K562 (cell line): Measurements from ENCODE around the gene OR2AT4. TPM values are rescaled to one million over a fixed set of nuclear protein-coding genes. Genes with fewer than 3 reads are reported as not detected.

ENCODE experiments used
- CHD1 ChIP-seq: fragments of 200-600 bp; sonication (generic); IDR thresholded peaks from one replicate; pipeline ENCODE4 v1.6.1; 2012; ENCODE audit warnings: mild to moderate bottlenecking, moderate library complexity, low read length, inconsistent platforms
- KAT2B ChIP-seq: IDR thresholded peaks from one replicate; pipeline ENCODE4 v1.6.1; 2012; ENCODE audit warnings: low read depth, mild to moderate bottlenecking, control low read depth, inconsistent platforms, low read length, moderate library complexity
- MIER1 ChIP-seq: fragments of 450-650 bp; IDR thresholded peaks from 2 replicates; pipeline ENCODE4 v1.6.1; 2016; ENCODE audit warnings: antibody characterized with exemption, mild to moderate bottlenecking, low read depth
- PHF20 ChIP-seq: fragments of 450-650 bp; IDR thresholded peaks from 2 replicates; pipeline ENCODE4 v1.6.1; 2018; ENCODE audit not compliant: partially characterized antibody
- PRMT5 ChIP-seq: sonication (generic); formaldehyde crosslinking; IDR thresholded peaks from 2 replicates; pipeline ENCODE4 v1.5.0; 2020; ENCODE audit warnings: missing genetic modification reagents
- RFX1 ChIP-seq: fragments of 450-650 bp; IDR thresholded peaks from 2 replicates; pipeline ENCODE4 v1.6.1; 2016; ENCODE audit warnings: mild to moderate bottlenecking, moderate library complexity
- ZEB2 ChIP-seq: fragments of 450-650 bp; IDR thresholded peaks from 2 replicates; pipeline ENCODE4 v1.6.1; 2016
- ZNF274 ChIP-seq: IDR thresholded peaks from 2 replicates; pipeline ENCODE4 v1.6.1; 2011; ENCODE audit warnings: low read depth, mild to moderate bottlenecking, low read length, moderate library complexity, borderline replicate concordance
- ZNF707 ChIP-seq: fragments of 250-450 bp; sonication (Bioruptor Pico); conservative IDR thresholded peaks from 2 replicates; pipeline ENCODE4 v1.8.0; 2022; ENCODE audit warnings: inconsistent platforms, mild to moderate bottlenecking, moderate library complexity
- polyA plus RNA-seq, 8 experiments: library from polyadenylated mRNA; depleted of rRNA in 4 of 8; stranded (reverse) in 5 of 8; unstranded in 3 of 8; fragments of >200 nt; fragmentation: Nextera tagmentation in 2 of 8; fragmentation: Illumina TruSeq in 1 of 8; extraction: Ambion mirVana in 2 of 8; extraction: Trizol in 1 of 8; gene quantifications; 2 replicates each; pipeline versions ENCODE4 v1.2.1 to v1.2.3, GENCODE V29; 2011 to 2014; ENCODE audit warnings: inconsistent platforms in 1 of 8, missing spikeins in 1 of 8
- total RNA-seq, 7 experiments: library from RNA; depleted of rRNA in 6 of 7; stranded (reverse); fragments of >200 nt in 6 of 7; fragmentation: Illumina TruSeq in 2 of 7; extraction: Trizol in 2 of 7; gene quantifications; 2 replicates each; pipeline versions ENCODE4 v1.2.1 to v1.2.3, GENCODE V29; 2011 to 2021; ENCODE audit warnings: low replicate concordance in 1 of 7
- TF ChIP-seq, protein P1 (sequence below), 2 experiments: fragments of 200-800 bp in 1 of 2; sonication (Bioruptor generic) in 1 of 2; sonication (generic) in 1 of 2; formaldehyde crosslinking in 1 of 2; IDR thresholded peaks in 1 of 2; conservative IDR thresholded peaks in 1 of 2; 2 replicates each; pipeline versions ENCODE4 v1.5.0 to v1.6.1; 2016 to 2020; ENCODE audit warnings: missing compliant biosample characterization in 1 of 2, missing genetic modification characterization in 1 of 2, missing genetic modification reagents in 1 of 2
- TF ChIP-seq, protein P2 (sequence below), 2 experiments: IDR thresholded peaks; 2 replicates each; pipeline ENCODE4 v1.6.1; 2012; ENCODE audit warnings: improper control_type of control experiment in 2 of 2, low read depth in 2 of 2, low read length in 2 of 2, borderline replicate concordance in 1 of 2
- TF ChIP-seq, protein P3 (sequence below): fragments of 250-450 bp; sonication (Bioruptor Pico); IDR thresholded peaks from 2 replicates; pipeline ENCODE4 v1.4.0; 2020; ENCODE audit warnings: borderline replicate concordance
- TF ChIP-seq, protein P4 (sequence below): fragments of 250-450 bp; sonication (Bioruptor Pico); IDR thresholded peaks from 2 replicates; pipeline ENCODE4 v1.4.0; 2020
- TF ChIP-seq, protein P5 (sequence below): fragments of 200-400 bp; formaldehyde crosslinking; IDR thresholded peaks from 2 replicates; pipeline ENCODE4 v1.6.1; 2017; ENCODE audit warnings: mild to moderate bottlenecking, low read depth, low read length, moderate library complexity
- TF ChIP-seq, protein P6 (sequence below): fragments of 250-450 bp; sonication (Bioruptor Pico); IDR thresholded peaks from 2 replicates; pipeline ENCODE4 v1.9.0; 2021; ENCODE audit warnings: mild to moderate bottlenecking, inconsistent platforms

The OR2AT4 gene
- total and polyA plus RNA-seq, 9 of the 15 experiments (the other 6 are each of a cell fraction or from before 2014, with no cell fraction given) = 0.86 to 3.1 (median 2.0) TPM

DNA sequence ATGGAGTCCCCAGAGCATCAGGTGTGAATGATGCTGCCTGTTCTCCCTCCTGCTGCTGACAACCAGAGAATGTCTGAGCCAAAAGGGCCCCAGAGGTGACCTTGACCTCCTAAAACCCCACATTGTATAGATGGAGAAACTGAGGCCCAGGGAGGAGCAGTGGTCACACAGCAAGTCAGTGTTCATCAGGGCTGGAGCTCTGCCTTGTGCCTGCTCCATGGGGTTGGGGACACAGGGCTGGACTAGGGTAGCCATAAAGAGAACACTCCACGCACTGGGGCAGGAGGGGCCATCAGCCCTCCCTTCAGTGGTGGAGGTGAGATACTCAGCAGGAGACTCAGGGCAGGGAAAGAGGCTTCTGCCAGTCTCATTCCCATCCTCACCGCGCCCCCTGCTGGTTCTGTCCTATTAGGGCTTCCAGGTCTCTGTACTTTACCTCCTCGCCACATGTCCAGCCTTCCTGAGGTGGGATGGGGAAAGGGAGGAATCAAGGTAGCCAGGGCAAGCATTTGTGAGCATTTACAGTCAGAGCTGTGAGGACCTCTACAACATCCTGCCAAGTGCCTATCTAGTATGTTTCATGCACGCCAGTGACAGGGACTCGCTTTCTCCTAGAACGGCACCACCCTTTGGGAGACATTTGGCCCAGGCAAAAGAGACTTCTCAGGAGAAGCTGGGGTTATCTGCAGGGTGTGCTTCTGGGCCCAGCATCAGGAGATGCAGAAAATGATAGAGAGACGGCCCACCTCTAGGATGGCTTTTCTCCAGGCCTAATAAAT lies 64.7 kb downstream of the OR2AT4 start (continued):
- TF ChIP-seq, protein P1, sequence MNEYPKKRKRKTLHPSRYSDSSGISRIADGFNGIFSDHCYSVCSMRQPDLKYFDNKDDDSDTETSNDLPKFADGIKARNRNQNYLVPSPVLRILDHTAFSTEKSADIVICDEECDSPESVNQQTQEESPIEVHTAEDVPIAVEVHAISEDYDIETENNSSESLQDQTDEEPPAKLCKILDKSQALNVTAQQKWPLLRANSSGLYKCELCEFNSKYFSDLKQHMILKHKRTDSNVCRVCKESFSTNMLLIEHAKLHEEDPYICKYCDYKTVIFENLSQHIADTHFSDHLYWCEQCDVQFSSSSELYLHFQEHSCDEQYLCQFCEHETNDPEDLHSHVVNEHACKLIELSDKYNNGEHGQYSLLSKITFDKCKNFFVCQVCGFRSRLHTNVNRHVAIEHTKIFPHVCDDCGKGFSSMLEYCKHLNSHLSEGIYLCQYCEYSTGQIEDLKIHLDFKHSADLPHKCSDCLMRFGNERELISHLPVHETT (CRISPR knock-in tag; conservative IDR thresholded peaks at IDR 0.05 in 1 of 2, IDR thresholded peaks at IDR 0.05 in 1 of 2) = no peak
- no peak for TF ChIP-seq KAT2B
- no peak for TF ChIP-seq RFX1
- no peak for TF ChIP-seq CHD1
- TF ChIP-seq, protein P2, sequence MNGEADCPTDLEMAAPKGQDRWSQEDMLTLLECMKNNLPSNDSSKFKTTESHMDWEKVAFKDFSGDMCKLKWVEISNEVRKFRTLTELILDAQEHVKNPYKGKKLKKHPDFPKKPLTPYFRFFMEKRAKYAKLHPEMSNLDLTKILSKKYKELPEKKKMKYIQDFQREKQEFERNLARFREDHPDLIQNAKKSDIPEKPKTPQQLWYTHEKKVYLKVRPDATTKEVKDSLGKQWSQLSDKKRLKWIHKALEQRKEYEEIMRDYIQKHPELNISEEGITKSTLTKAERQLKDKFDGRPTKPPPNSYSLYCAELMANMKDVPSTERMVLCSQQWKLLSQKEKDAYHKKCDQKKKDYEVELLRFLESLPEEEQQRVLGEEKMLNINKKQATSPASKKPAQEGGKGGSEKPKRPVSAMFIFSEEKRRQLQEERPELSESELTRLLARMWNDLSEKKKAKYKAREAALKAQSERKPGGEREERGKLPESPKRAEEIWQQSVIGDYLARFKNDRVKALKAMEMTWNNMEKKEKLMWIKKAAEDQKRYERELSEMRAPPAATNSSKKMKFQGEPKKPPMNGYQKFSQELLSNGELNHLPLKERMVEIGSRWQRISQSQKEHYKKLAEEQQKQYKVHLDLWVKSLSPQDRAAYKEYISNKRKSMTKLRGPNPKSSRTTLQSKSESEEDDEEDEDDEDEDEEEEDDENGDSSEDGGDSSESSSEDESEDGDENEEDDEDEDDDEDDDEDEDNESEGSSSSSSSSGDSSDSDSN (IDR thresholded peaks at IDR 0.05; ENCODE audit: borderline replicate concordance in 1 of 2, low read depth in 2 of 2, low read length in 2 of 2) = 0 out of 4 replicates have a peak, but pooled peaks of 1 of the 2 experiments have one; percentile 22
- TF ChIP-seq ZNF274 = no peak
- TF ChIP-seq, protein P3, sequence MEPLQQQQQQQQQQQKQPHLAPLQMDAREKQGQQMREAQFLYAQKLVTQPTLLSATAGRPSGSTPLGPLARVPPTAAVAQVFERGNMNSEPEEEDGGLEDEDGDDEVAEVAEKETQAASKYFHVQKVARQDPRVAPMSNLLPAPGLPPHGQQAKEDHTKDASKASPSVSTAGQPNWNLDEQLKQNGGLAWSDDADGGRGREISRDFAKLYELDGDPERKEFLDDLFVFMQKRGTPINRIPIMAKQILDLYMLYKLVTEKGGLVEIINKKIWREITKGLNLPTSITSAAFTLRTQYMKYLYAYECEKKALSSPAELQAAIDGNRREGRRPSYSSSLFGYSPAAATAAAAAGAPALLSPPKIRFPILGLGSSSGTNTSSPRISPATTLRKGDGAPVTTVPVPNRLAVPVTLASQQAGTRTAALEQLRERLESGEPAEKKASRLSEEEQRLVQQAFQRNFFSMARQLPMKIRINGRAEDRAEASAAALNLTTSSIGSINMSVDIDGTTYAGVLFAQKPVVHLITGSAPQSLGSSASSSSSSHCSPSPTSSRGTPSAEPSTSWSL (CRISPR knock-in tag) = no peak
- TF ChIP-seq MIER1 = no peak
- TF ChIP-seq, protein P4, sequence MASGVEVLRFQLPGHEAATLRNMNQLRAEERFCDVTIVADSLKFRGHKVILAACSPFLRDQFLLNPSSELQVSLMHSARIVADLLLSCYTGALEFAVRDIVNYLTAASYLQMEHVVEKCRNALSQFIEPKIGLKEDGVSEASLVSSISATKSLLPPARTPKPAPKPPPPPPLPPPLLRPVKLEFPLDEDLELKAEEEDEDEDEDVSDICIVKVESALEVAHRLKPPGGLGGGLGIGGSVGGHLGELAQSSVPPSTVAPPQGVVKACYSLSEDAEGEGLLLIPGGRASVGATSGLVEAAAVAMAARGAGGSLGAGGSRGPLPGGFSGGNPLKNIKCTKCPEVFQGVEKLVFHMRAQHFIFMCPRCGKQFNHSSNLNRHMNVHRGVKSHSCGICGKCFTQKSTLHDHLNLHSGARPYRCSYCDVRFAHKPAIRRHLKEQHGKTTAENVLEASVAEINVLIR (CRISPR knock-in tag) = no peak
- TF ChIP-seq PHF20 = no peak
- TF ChIP-seq, protein P5, sequence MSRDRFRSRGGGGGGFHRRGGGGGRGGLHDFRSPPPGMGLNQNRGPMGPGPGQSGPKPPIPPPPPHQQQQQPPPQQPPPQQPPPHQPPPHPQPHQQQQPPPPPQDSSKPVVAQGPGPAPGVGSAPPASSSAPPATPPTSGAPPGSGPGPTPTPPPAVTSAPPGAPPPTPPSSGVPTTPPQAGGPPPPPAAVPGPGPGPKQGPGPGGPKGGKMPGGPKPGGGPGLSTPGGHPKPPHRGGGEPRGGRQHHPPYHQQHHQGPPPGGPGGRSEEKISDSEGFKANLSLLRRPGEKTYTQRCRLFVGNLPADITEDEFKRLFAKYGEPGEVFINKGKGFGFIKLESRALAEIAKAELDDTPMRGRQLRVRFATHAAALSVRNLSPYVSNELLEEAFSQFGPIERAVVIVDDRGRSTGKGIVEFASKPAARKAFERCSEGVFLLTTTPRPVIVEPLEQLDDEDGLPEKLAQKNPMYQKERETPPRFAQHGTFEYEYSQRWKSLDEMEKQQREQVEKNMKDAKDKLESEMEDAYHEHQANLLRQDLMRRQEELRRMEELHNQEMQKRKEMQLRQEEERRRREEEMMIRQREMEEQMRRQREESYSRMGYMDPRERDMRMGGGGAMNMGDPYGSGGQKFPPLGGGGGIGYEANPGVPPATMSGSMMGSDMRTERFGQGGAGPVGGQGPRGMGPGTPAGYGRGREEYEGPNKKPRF = no peak
- TF ChIP-seq PRMT5 (CRISPR knock-in tag) = no peak
- peak; percentile 64 for TF ChIP-seq ZEB2
- TF ChIP-seq, protein P6, sequence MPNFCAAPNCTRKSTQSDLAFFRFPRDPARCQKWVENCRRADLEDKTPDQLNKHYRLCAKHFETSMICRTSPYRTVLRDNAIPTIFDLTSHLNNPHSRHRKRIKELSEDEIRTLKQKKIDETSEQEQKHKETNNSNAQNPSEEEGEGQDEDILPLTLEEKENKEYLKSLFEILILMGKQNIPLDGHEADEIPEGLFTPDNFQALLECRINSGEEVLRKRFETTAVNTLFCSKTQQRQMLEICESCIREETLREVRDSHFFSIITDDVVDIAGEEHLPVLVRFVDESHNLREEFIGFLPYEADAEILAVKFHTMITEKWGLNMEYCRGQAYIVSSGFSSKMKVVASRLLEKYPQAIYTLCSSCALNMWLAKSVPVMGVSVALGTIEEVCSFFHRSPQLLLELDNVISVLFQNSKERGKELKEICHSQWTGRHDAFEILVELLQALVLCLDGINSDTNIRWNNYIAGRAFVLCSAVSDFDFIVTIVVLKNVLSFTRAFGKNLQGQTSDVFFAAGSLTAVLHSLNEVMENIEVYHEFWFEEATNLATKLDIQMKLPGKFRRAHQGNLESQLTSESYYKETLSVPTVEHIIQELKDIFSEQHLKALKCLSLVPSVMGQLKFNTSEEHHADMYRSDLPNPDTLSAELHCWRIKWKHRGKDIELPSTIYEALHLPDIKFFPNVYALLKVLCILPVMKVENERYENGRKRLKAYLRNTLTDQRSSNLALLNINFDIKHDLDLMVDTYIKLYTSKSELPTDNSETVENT (CRISPR knock-in tag) = 0 out of 2 replicates have a peak, but pooled peaks have one; percentile 31
- no peak for TF ChIP-seq ZNF707
